CD4-positive, alpha-beta T cell treated with Interleukin-2 at 100 ng/mL for 4 hours (primary cell): ENCODE results near the gene BZW2.
"Not testable (repeated sequence)": the region's sequence is repeated elsewhere in the genome, so short reads cannot be mapped to it uniquely, and the experiment has no call there.

Experiments used
- DNase-seq: peaks from one replicate; pipeline ENCODE4 v3.0.0-alpha.2; 2020; ENCODE audit warnings: low spot score

Gene BZW2

DNA sequence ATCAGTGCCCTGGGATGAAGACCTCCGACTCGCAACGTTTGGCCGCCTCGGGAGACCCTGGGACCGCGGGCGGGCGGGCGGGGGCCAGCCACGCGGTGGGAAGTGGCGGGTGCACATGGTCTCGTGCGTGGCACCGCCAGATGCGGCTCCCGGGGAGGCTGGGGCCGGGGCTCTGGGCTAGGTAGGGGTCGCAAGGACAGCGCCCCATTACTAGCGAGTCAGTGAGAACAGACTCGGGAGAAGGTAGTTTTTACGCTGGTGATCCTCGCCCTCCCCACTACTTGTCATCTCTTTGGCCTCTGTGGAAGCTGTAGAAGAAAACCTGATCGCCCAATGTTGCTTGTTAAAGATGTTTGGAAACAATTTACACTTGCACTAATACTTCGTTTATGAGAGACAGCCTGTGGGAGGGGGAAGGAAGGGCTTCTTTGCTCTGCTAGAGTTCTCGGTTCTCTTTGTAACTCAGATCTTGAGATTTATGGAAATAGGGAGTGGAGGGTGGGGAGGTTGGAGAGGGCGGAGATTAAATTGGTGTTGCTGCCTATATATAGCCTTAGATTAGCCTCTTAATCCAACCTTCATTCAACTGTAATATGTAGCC, 591 bp downstream of the BZW2 start:
- DNase-seq: peak; percentile 17

DNA sequence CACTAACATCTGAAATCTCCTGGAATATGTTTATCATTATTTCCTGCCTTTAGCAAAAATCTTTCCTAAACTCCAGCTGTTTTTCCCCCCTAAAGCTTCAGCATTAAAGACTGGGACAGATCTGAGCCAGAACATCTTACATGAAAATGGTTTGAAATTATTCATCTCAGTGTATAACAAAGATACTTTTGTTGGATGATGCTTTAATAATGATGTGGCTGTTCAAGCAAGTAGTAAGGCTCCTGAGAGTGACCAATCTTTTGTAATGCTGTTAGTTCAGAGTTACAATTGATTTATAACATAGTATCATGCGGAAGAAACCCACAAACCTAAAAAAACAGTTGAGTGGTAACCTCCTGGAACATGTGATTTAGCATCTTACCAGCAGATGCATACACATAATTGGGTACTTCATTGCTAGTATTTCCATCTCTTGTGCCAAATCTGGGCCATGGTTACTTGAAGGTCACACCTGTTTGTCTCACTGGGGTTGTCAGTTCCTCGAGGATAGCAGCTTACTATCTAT, 1.5 kb downstream of the BZW2 start:
- DNase-seq: no peak

GRCh38 chr7:16648551-16648950, 2.6 kb downstream of the BZW2 start:
- no peak for DNase-seq

DNA sequence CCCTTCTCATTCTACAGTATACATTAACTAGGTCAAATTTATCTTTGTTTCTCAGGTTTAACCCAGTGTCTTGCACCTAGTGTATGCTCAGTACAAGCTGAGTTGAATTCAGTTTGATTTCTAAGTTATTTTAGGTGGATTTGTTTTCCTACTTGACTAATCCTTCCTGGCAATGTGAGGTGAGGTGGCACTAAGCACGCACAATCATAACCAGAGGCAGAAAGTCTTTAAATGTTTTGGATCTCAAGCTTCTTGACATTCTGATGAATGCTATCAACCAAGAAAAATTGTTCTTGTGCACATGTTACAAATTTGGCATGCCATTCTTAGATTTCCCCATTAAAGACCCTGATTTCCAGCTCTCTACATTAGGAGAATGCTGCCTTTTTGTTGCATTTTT, 3.2 kb downstream of the BZW2 start:
- no peak for DNase-seq

- DNase-seq: no peak
These were observed 4.3 kb downstream of the BZW2 start for GRCh38 chr7:16650266-16650665.

- DNase-seq: no peak
These were observed 5.6 kb downstream of the BZW2 start for GRCh38 chr7:16651396-16652239.

GRCh38 chr7:16652240-16652583, 6.2 kb downstream of the BZW2 start:
- DNase-seq: no peak

DNA sequence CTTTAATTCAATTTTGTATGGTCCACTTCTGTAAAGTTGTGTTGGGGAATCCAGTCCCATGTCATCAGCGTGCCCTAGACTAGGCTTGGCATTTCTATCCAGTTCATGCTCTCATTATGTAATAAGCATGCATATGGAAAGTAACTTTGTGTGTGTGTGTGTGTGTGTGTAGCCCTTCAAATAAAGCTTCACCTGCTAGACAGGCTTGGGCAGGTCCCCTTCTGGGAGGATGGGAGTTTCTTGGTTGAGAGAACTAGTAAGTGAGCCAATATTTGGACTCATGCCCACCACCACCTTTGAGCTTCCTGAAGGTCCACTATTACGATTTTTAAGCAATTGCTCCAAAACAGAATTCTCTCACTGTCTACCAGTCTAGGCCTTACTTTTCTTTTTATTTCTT, 6.9 kb downstream of the BZW2 start:
- no peak for DNase-seq

DNA sequence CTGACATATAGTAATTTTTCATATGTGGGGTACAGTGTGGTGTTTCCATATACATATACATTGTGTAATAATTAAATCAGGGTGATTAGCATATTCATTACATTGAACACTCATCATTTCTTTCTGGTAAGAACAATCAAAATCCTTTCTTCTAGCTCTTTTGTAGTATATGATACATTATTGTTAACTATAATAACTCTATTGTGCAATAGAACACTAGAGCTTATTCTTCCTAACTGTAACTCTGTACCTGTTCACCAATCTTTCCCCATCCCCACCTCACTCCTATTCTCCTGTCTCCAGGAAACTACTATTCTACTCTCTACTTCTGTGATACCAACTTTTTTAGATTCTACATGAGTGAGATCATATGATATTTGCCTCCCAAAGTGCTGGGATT, 9.4 kb downstream of the BZW2 start:
- DNase-seq: no peak

DNA sequence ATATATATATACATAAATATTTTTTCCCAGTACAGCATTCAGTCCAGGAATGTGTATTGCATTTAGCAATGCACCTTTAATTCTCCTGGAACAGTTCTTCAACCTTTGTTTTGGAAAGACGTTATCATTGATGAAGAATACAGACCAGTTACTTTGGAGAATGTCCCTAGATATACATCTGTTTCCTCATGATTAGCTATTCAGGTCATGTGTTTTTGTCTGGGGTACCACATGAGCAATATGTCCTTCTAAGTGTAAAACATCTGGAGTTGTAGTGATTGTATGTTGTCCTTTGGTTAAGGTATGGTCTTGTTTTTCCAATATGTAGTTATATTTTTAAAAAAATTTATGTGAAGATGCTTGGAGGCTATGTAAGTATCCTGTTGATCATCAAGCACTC, 10.2 kb downstream of the BZW2 start:
- no peak for DNase-seq

GRCh38 chr7:16657656-16658279, 11.8 kb downstream of the BZW2 start:
- no peak for DNase-seq

DNA sequence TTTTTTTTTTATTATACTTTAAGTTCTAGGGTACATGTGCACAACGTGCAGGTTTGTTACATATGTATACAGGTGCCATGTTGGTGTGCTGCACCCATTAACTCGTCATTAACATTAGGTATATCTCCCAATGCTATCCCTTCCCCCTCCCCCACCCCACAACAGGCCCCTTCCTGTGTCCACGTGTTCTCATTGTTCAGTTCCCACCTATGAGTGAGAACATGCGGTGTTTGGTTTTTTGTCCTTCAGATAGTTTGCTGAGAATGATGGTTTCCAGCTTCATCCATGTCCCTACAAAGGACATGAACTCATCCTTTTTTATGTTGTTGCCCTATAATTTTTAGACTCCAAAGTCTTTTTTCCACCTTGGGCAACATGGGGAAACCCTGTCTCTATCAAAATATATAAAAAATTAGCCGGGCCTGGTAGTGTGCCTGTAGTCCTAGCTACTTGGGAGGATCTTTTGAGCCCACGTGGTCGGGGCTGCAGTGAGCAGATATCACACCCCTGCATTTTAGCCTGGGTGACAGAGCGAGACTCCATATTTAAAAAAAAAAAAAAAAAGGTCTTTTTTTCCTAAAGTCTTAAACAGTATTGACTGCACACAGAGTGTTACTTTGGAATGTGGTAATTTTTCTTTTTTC, 14.0 kb downstream of the BZW2 start:
- not testable (repeated sequence) for DNase-seq

- DNase-seq: no peak
These were observed 14.9 kb downstream of the BZW2 start for GRCh38 chr7:16660702-16661464.

DNA sequence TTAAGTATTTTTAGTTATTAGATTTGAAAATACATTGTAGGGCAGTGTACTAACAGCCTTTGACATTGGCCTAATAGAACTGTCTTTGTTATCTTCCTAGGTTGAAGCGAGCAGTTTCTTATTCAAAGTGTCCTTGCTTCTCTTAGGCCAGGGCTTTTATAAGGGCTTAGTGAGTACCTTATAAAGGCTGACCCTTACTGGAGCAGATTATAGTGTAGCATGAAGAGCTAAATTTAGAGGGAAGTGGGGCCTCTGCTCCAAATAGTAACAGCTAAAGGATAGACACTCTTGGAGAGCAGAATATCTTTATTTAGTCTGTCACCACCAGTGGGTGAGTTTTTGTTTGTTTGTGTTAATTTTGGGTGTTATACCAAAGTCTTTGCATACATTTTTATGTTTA, 15.9 kb downstream of the BZW2 start:
- DNase-seq: no peak

DNA sequence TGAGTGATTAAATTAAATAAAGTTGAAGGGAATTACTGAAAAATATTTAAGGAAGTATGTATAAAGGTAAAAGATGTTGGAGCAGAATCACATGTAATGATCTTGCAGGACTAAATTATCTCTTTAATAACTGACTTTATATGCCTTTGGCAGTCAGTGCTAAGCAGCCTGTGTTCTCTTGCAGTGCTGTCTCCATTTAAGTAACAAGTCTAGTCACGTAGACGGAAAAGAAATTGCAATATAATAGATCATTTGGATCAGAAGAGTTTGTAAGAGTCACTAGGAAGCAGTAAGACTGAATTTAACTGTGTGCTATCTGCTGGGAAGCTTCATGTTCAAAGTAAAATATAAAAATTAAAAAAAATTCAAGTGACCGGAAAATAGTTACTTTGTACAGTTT, 21.4 kb downstream of the BZW2 start:
- no peak for DNase-seq

DNA sequence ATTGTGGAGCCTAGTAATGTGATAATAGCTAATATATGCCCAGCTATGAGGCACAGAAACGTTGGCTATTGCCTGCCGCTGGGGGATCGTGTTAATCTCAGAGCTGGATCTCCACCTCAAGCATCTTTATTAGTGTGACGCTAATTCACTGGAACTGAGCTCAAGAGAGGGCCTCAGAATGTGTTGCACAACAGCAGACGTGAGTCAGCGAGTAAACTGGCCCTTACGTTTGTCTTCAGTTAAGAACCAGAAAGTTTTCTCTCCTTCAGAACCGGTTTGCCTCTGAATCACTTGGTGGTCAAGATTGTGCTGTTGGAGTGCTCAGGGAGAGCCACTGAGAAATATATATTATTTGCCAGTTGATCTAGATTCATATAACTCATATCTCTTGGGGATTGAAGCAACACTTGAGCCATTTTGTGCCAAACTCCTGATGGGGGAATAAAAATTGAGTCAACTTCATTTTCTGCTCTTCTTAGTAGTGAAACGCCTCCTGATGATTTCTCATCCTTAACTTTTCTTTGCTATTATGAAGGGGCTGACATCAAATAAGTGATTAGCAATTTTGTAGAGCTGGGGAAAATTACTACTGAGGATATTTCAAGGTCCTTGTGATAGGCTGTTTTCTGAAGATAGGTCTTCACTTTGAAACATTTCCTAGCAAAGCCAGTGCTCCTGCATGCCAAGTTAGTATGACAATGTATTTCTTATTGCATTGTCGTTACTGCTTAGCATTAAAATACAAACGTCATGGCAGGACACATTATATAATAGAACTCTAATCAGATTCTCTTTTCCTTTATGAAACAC, 22.3 kb downstream of the BZW2 start:
- no peak for DNase-seq

- no peak for DNase-seq
These were observed 23.0 kb downstream of the BZW2 start for GRCh38 chr7:16668978-16669377.

- DNase-seq: no peak
These were observed 23.6 kb downstream of the BZW2 start for GRCh38 chr7:16669581-16669980.

DNA sequence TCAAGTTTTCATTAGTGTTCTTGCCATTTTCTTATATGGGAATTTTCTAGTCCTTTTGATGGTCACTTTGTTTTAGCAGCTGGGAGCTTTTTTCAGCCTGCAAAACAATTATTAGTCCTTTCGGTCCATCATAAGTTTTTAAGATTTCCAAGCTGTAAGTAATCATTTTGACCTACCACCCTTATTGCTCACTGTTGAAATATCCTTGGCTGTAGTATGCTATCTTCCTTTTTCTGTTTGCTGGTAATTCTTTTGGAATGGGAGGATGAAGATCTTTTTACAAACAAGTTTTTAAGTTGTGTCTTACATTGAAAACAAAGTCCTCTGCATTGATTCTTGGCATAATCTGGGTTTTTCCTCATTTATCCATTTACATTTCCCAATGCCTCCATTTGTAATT, 24.0 kb downstream of the BZW2 start:
- no peak for DNase-seq

DNA sequence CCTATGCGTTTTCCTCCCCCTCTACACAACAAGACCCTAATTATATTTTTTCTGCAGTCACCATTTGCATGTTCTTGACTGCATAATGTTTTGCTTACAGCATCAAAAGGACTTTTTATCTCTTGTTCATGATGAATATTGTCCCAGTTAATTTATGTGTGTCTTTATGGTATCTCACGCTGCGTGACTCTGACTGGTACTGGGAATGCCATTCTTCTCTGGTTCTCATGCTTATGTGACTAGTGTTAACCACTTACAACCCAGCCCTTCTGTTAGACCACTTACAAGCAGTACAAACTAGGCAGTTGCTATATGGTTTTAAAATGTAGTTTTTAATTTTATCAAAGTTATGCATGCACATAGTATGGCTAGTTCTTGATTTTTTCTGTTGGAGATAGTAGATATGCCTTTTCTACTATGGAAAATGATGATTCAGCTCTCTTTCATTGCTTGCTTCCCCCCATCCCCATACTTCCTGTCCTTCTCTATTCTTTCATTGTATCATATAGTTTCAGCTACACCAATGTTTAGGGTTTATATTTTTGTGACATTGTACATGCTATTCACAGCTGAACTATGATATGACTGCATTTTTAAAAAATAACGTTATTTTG, 24.9 kb downstream of the BZW2 start:
- DNase-seq: no peak

GRCh38 chr7:16671811-16672210, 25.8 kb downstream of the BZW2 start:
- no peak for DNase-seq
